Measurements from ENCODE around the gene FLRT2. TPM values are rescaled to one million over a fixed set of nuclear protein-coding genes. Genes with fewer than 3 reads are reported as not detected.

FLRT2 gene
- total RNA-seq, 1 donor from 2014 or later, result 227 TPM

GRCh38 chr14:85594217-85594616 is 64.3 kb downstream of the FLRT2 start:
- H3K27ac Mint-ChIP-seq (ENCODE audit: unreplicated experiment), result no peak overlapping the region
- peaks cover 10% of the 10 kb centered on the region for H3K9me3 Mint-ChIP-seq (ENCODE audit: low read depth)
- H3K27me3 Mint-ChIP-seq (ENCODE audit: low read depth), result no peaks in the 10 kb centered on the region
- H3K36me3 Mint-ChIP-seq (ENCODE audit: low read depth), result peaks cover 38% of the 10 kb centered on the region
- no peak for TF ChIP-seq CTCF (IDR thresholded peaks at IDR 0.05)
- no peak overlapping the region for H3K4me3 Mint-ChIP-seq (ENCODE audit: unreplicated experiment)
- H3K4me1 Mint-ChIP-seq (ENCODE audit: low read depth), result peaks cover 14% of the 10 kb centered on the region
- no peak for DNase-seq (ENCODE audit: low spot score)

DNA sequence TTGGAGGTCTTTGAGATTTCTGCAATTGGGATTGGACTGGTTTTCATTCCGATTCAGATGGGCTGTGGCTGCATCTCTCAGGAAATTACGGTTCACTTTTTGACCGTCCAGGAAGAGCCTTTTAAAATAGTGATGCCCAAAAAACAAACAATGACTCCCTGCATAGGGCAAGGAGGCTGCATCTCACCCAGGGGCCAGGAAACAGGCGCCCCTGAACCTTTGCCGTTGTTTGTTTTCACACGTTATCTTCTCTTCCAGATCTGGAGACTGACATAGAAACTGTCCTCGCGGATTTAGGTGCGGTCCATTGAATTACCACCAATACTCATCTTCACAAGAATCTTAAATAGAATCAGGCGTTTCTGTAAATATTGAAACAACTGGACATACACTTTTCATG is 66.0 kb downstream of the FLRT2 start:
- peaks cover 25% of the 10 kb centered on the region for H3K36me3 Mint-ChIP-seq (ENCODE audit: low read depth)
- no peak overlapping the region for H3K27ac Mint-ChIP-seq (ENCODE audit: unreplicated experiment)
- H3K4me3 Mint-ChIP-seq (ENCODE audit: unreplicated experiment), result no peak overlapping the region
- H3K27me3 Mint-ChIP-seq (ENCODE audit: low read depth), result no peaks in the 10 kb centered on the region
- peaks cover 22% of the 10 kb centered on the region for H3K4me1 Mint-ChIP-seq (ENCODE audit: low read depth)
- H3K9me3 Mint-ChIP-seq (ENCODE audit: low read depth), result no peaks in the 10 kb centered on the region
- TF ChIP-seq CTCF (IDR thresholded peaks at IDR 0.05), result no peak
- DNase-seq (ENCODE audit: low spot score), result no peak

- H3K4me1 Mint-ChIP-seq (ENCODE audit: low read depth), result peaks cover 27% of the 10 kb centered on the region
- no peaks in the 10 kb centered on the region for H3K27me3 Mint-ChIP-seq (ENCODE audit: low read depth)
- no peak for DNase-seq (ENCODE audit: low spot score)
- H3K36me3 Mint-ChIP-seq (ENCODE audit: low read depth), result peaks cover 22% of the 10 kb centered on the region
- H3K9me3 Mint-ChIP-seq (ENCODE audit: low read depth), result no peaks in the 10 kb centered on the region
- TF ChIP-seq CTCF (IDR thresholded peaks at IDR 0.05), result no peak
- no peak overlapping the region for H3K27ac Mint-ChIP-seq (ENCODE audit: unreplicated experiment)
- no peak overlapping the region for H3K4me3 Mint-ChIP-seq (ENCODE audit: unreplicated experiment)
Measured at GRCh38 chr14:85596562-85596961, 66.6 kb downstream of the FLRT2 start.

GRCh38 chr14:85597701-85598100 is 67.8 kb downstream of the FLRT2 start:
- no peak for TF ChIP-seq CTCF (IDR thresholded peaks at IDR 0.05)
- Mint-ChIP-seq H3K27me3 (ENCODE audit: low read depth) (no peaks in the 10 kb centered on the region), H3K9me3 (ENCODE audit: low read depth) (no peaks in the 10 kb centered on the region), H3K4me1 (ENCODE audit: low read depth) (peaks cover 33% of the 10 kb centered on the region), H3K4me3 (ENCODE audit: unreplicated experiment) (no peak overlapping the region), H3K36me3 (ENCODE audit: low read depth) (peaks cover 20% of the 10 kb centered on the region), H3K27ac (ENCODE audit: unreplicated experiment) (no peak overlapping the region)
- no peak for DNase-seq (ENCODE audit: low spot score)

- Mint-ChIP-seq H3K4me1 (ENCODE audit: low read depth) (peaks cover 42% of the 10 kb centered on the region), H3K9me3 (ENCODE audit: low read depth) (no peaks in the 10 kb centered on the region), H3K27me3 (ENCODE audit: low read depth) (no peaks in the 10 kb centered on the region), H3K27ac (ENCODE audit: unreplicated experiment) (no peak overlapping the region), H3K4me3 (ENCODE audit: unreplicated experiment) (no peak overlapping the region), H3K36me3 (ENCODE audit: low read depth) (peaks cover 22% of the 10 kb centered on the region)
- no peak for DNase-seq (ENCODE audit: low spot score)
- no peak for TF ChIP-seq CTCF (IDR thresholded peaks at IDR 0.05)
Measured at GRCh38 chr14:85599939-85600338, 70.0 kb downstream of the FLRT2 start.

All from chondrocyte (in vitro differentiated cells).